Mesothelial cell of epicardium (in vitro differentiated cells): ENCODE data around the gene DCDC2B. TPM values are rescaled to one million over a fixed set of nuclear protein-coding genes. Genes with fewer than 3 reads are reported as not detected.
"Not testable (repeated sequence)": the region's sequence is repeated elsewhere in the genome, so short reads cannot be mapped to it uniquely, and the experiment has no call there.

Experiments
- DNase-seq, 2 experiments: peaks; one replicate each; pipeline ENCODE4 v3.0.0; 2021; ENCODE audit warnings: low spot score in 2 of 2; ENCODE audit not compliant: unreplicated experiment in 2 of 2
- H3K27ac Mint-ChIP-seq: 2 replicates; pipeline ENCODE4 v1.8.0; 2021; ENCODE audit warnings: mixed read lengths
- H3K27me3 Mint-ChIP-seq: 2 replicates; pipeline ENCODE4 v1.8.0; 2021; ENCODE audit warnings: low read depth, mixed read lengths
- H3K36me3 Mint-ChIP-seq: 2 replicates; pipeline ENCODE4 v1.8.0; 2021; ENCODE audit warnings: mixed read lengths
- H3K4me1 Mint-ChIP-seq: 2 replicates; pipeline ENCODE4 v1.8.0; 2021; ENCODE audit warnings: mixed read lengths
- H3K4me3 Mint-ChIP-seq: 2 replicates; pipeline ENCODE4 v1.8.0; 2021; ENCODE audit warnings: mild to moderate bottlenecking, moderate library complexity, mixed read lengths
- H3K9me3 Mint-ChIP-seq: 2 replicates; pipeline ENCODE4 v1.8.0; 2021; ENCODE audit warnings: mixed read lengths
- total RNA-seq: library from RNA; stranded (reverse); gene quantifications from 3 replicates; pipeline ENCODE4 v1.2.1, GENCODE V29; 2021
- TF ChIP-seq, protein P1 (sequence below): fragments of 200-600 bp; sonication (generic); IDR thresholded peaks from one replicate; pipeline ENCODE4 v1.5.0; 2021; ENCODE audit warnings: antibody characterized with exemption; ENCODE audit not compliant: unreplicated experiment

Gene DCDC2B
- total RNA-seq, 1 donor from 2014 or later = not detected

DNA sequence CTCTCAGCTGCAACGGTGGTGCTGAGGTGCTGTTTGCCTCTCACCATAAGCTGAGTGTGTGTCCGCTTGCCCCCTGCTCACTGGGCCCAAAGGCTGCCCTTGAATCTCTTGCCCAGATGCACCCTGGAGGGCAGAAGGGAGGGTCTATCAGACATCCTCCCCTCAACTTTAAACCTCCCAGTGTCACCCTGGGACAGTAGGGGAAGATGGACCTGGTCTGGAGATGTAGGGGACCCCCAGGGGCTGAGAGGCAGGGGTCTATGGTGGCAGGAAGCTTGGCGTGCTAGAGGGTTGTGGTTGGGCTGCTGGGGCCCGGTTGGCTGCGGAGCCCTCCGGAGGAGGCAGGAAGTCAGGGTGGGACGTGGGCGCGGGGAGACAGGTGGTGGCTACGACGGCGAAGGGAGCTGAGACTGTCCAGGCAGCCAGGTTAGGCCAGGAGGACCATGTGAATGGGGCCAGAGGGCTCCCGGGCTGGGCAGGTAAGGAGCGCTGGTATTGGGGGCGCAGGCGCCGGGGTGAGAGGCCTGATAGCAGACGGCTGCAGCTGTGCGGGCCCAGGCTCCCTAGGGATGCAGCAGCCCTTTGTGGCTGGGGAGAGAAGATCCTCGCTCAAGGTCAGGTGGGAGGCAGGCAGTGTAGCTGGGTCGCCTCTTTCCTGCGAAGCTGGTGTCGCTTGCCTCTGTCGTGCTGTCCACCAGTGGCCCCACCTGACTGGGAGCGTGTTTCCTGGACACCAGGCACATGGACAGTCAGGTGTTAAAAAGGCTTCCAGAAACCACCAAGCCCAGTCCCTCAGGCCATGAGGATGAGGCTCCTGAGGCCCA lies 42.2 kb downstream of the DCDC2B start, which contains the start of gene LCK:
Gene LCK, plus strand, starts transcription at position 373 of the 824 bp plus-strand sequence. CDS start 23,065 bp downstream, outside the sequence.
- Mint-ChIP-seq H3K27ac (peak within 1 kb of the TSS; percentile 21), H3K4me3 (no peak within 1 kb of the TSS), H3K36me3 (no peaks in the 10 kb centered on the region), H3K9me3 (no peaks in the 10 kb centered on the region), H3K4me1 (peaks cover 19% of the 10 kb centered on the region), H3K27me3 (no peaks in the 10 kb centered on the region)
- TF ChIP-seq, protein P1, sequence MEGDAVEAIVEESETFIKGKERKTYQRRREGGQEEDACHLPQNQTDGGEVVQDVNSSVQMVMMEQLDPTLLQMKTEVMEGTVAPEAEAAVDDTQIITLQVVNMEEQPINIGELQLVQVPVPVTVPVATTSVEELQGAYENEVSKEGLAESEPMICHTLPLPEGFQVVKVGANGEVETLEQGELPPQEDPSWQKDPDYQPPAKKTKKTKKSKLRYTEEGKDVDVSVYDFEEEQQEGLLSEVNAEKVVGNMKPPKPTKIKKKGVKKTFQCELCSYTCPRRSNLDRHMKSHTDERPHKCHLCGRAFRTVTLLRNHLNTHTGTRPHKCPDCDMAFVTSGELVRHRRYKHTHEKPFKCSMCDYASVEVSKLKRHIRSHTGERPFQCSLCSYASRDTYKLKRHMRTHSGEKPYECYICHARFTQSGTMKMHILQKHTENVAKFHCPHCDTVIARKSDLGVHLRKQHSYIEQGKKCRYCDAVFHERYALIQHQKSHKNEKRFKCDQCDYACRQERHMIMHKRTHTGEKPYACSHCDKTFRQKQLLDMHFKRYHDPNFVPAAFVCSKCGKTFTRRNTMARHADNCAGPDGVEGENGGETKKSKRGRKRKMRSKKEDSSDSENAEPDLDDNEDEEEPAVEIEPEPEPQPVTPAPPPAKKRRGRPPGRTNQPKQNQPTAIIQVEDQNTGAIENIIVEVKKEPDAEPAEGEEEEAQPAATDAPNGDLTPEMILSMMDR = no peak
- DNase-seq = no peak

DNA sequence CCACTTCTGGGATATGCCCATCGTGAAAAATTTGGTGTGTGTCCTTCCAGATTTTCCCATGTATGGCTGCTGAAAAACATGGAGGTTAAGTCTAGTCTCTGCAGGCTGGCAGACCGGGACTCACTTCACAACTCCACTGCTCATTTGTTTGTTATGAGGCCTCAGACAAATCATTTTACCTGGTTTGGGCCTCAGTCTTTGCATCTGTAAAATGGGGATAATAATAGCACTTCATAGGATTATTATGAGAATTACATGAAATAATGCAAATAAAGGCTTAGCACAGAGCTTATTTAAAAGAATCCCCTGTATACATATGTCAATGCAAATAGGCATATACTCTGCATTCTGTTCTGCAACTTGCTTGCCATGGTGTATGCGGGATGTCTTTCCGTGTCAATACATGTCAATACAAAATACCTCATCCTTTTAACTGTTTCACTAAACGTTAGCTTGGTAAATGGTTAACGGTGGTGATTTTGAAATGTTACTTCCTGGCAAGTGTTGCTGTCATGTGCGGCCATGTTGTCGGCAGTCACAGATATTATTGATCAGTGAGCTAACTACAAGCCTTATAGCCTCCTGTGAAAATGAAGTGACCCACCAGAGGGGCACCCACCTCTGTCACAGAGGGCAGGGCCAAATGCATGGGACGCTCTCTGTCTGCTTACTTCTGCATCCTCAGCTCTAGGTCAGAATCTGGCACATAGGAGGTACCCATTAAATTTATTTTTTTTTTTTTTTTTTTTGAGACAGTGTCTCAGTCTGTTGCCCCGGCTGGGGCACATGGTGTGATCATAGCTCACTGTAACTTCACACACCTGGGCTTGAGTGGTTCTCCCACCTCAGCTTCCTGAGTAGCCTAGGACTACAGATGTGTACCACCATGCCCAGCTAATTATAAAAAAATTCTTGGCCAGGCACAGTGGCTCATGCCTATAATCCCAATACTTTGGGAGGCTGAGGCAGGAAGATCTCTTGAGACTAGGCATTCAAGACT lies 46.5 kb downstream of the DCDC2B start:
- TF ChIP-seq, protein P1 = no peak
- no peak for DNase-seq
- Mint-ChIP-seq H3K4me3 (no peak overlapping the region), H3K4me1 (peaks cover 8% of the 10 kb centered on the region), H3K27me3 (no peaks in the 10 kb centered on the region), H3K9me3 (no peaks in the 10 kb centered on the region), H3K36me3 (no peaks in the 10 kb centered on the region), H3K27ac (no peak overlapping the region)

DNA sequence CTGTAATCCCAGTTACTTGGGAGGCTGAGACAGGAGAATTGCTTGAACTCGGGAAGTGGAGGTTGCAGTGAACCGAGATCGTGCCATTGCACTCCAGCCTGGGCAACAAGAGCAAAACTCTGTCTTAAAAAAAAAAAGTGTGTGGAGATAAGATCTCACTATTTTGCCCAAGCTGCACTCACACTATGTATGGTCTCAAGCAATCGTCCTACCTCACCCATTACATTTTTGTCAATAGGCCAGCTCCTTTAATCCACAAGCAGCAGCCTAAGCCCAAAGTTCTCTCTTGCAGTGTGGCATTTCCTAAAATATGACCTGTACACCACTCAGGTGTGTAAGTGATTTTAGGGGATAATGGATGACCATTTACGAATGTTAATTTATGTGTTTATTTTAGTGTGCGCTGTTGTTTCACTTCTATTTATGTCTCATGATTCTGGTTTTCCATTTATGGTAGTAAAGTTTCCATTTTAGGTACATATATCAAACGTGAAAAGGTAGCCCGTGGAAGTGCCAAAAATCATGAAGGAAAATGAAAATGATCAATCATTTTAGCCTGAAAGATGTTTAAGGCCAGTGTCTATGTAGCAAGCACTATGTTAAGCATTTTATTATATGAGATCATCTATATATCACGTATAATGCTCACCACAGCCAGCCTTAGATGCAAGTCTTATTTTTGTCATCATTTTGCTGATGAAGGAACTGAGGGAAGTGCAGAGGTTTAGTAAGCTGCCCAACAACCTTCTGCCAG lies 47.8 kb downstream of the DCDC2B start:
- TF ChIP-seq, protein P1 = no peak
- no peak overlapping the region for H3K4me3 Mint-ChIP-seq
- no peaks in the 10 kb centered on the region for H3K27me3 Mint-ChIP-seq
- no peaks in the 10 kb centered on the region for H3K36me3 Mint-ChIP-seq
- H3K4me1 Mint-ChIP-seq = peaks cover 2% of the 10 kb centered on the region
- H3K9me3 Mint-ChIP-seq = no peaks in the 10 kb centered on the region
- DNase-seq = no peak
- no peak overlapping the region for H3K27ac Mint-ChIP-seq

DNA sequence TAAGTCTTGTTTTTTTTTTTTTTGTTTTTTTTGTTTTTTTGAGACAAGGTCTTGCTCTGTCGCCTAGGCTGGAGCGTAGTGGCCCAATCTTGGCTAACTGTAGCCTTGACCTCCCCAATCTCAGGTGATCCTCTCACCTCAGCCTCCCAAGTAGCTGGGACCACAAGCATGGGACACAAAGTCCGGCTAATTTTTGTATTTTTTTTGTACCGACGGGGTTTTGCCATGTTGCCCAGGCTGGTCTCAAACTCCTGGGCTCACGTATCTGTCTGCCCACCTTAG lies 48.3 kb downstream of the DCDC2B start:
- no peak for DNase-seq
- no peaks in the 10 kb centered on the region for H3K27me3 Mint-ChIP-seq
- H3K4me3 Mint-ChIP-seq = no peak overlapping the region
- no peaks in the 10 kb centered on the region for H3K36me3 Mint-ChIP-seq
- no peaks in the 10 kb centered on the region for H3K4me1 Mint-ChIP-seq
- H3K9me3 Mint-ChIP-seq = no peaks in the 10 kb centered on the region
- TF ChIP-seq, protein P1 = no peak
- no peak overlapping the region for H3K27ac Mint-ChIP-seq

DNA sequence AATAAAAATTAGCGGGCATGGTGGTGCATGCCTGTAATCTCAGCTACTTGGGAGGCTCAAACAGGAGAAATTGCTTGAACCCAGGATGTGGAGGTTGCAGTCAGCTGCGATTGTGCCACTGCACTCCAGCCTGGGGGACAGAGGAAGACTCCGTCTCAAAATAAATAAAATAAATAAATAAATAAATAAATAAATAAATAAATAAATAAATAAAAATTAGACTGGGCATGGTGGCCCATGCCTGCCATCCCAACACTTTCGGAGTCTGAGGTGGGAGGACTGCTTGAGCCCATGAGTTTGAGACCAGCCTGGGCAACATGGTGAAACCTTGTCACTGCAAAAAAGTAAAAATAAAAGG lies 54.3 kb downstream of the DCDC2B start:
- not testable (repeated sequence) for H3K27me3 Mint-ChIP-seq, H3K4me1 Mint-ChIP-seq, DNase-seq

More for the DNA sequence above, 54.3 kb downstream of the DCDC2B start:
- H3K9me3 Mint-ChIP-seq, H3K27ac Mint-ChIP-seq, H3K4me3 Mint-ChIP-seq, H3K36me3 Mint-ChIP-seq: not testable (repeated sequence)
